GM06990 (cell line): Measurements from ENCODE around the gene NPTXR.

Experiments
- DNase-seq: peaks from one replicate; pipeline ENCODE4 v3.0.0-alpha.2; 2011; ENCODE audit not compliant: insufficient read length; ENCODE audit errors: extremely low read depth
- H3K27me3 ChIP-seq: replicated peaks from 2 replicates; pipeline ENCODE4 v1.6.0; 2011; ENCODE audit warnings: low read length; ENCODE audit not compliant: control insufficient read depth, insufficient read depth
- H3K36me3 ChIP-seq: 2 replicates; pipeline ENCODE4 v1.5.1; 2011; ENCODE audit warnings: low read length; ENCODE audit not compliant: control insufficient read depth, insufficient read depth
- H3K4me3 ChIP-seq: replicated peaks from 2 replicates; pipeline ENCODE4 v1.5.1; 2011; ENCODE audit warnings: low read depth, mild to moderate bottlenecking, control low read depth, low read length
- CTCF ChIP-seq: IDR thresholded peaks from 2 replicates; pipeline ENCODE4 v1.5.1; 2011; ENCODE audit warnings: low read length, control low read depth, mild to moderate bottlenecking, inconsistent platforms; ENCODE audit not compliant: insufficient read depth, poor library complexity, severe bottlenecking

NPTXR gene

GRCh38 chr22:38826801-38827200 is 17.0 kb downstream of the NPTXR start:
- no peaks in the 10 kb centered on the region for H3K36me3 ChIP-seq
- DNase-seq = no peak
- H3K4me3 ChIP-seq = no peak overlapping the region
- H3K27me3 ChIP-seq = no peaks in the 10 kb centered on the region; the same call in 1 of the 2 replicates
- TF ChIP-seq CTCF = no peak

GRCh38 chr22:38826386-38826785 is 17.4 kb downstream of the NPTXR start:
- no peak for DNase-seq
- no peaks in the 10 kb centered on the region; the same call in 1 of the 2 replicates for H3K27me3 ChIP-seq
- H3K36me3 ChIP-seq = no peaks in the 10 kb centered on the region
- TF ChIP-seq CTCF = no peak
- H3K4me3 ChIP-seq = no peak overlapping the region

GRCh38 chr22:38824585-38824984 is 19.2 kb downstream of the NPTXR start:
- H3K4me3 ChIP-seq = no peak overlapping the region
- DNase-seq = no peak
- peak; percentile 36 for TF ChIP-seq CTCF
- H3K36me3 ChIP-seq = no peaks in the 10 kb centered on the region
- H3K27me3 ChIP-seq = no peaks in the 10 kb centered on the region; the same call in 1 of the 2 replicates

- H3K27me3 ChIP-seq = no peaks in the 10 kb centered on the region; the same call in 1 of the 2 replicates
- DNase-seq = no peak
- H3K36me3 ChIP-seq = no peaks in the 10 kb centered on the region
- no peak for TF ChIP-seq CTCF
- no peak overlapping the region for H3K4me3 ChIP-seq
Measured at GRCh38 chr22:38823637-38824036, 20.2 kb downstream of the NPTXR start.

GRCh38 chr22:38823076-38823475 is 20.8 kb downstream of the NPTXR start:
- H3K36me3 ChIP-seq = no peaks in the 10 kb centered on the region
- H3K4me3 ChIP-seq = no peak overlapping the region
- DNase-seq = no peak
- no peak for TF ChIP-seq CTCF
- no peaks in the 10 kb centered on the region; the same call in 1 of the 2 replicates for H3K27me3 ChIP-seq

- no peaks in the 10 kb centered on the region for H3K36me3 ChIP-seq
- H3K27me3 ChIP-seq = no peaks in the 10 kb centered on the region; the same call in 1 of the 2 replicates
- TF ChIP-seq CTCF = no peak
- no peak overlapping the region for H3K4me3 ChIP-seq
- no peak for DNase-seq
Measured at GRCh38 chr22:38820020-38820419, 23.8 kb downstream of the NPTXR start.
